Stimulated activated CD8-positive, alpha-beta memory T cell treated with anti-CD3 and anti-CD28 coated beads, Interleukin-7, amount 100 ng/mL, for 4 hours (primary cell): ENCODE measurements around the gene PNMA6E.

ENCODE experiments used
- DNase-seq, 2 donors: peaks; one replicate each; pipeline ENCODE4 v3.0.0-alpha.2; 2020; ENCODE audit warnings: low read depth in 2 of 2

Gene PNMA6E

DNA sequence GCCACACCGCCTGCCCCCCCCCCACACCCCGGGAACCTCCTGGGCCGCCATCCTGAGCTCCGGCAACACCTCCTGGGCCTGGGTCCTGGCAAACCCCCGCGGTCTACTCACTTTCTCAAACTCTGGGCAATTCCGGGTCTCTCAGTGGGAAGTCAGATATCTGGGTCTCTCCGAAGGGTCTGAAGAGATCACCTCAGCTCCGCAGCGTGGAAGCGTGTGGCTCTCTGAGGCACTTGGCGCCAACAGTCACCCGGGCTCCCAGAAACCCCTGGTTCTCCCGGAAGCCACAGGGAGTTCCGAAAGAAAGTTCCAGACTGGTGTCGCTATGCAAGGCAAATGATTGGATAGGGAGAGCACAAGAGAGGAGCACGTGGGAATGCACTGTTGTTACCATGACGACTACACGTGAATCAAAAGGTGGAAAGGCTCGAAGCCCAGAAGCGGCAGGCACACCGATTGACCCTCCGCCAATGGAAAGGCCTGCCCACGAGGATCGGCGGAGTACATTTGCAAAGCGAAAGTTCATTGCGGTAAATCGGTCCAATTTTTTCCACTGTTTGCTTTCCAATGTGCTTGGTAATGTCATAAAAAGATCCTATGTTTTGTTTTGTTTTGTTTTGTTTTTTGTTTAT lies at the start of gene PNMA6E:
TSS of gene PNMA6E (minus strand) at position 218 of the 632 bp plus-strand sequence. CDS start 2,501 bp downstream, outside the sequence.
- DNase-seq = no peak

DNA sequence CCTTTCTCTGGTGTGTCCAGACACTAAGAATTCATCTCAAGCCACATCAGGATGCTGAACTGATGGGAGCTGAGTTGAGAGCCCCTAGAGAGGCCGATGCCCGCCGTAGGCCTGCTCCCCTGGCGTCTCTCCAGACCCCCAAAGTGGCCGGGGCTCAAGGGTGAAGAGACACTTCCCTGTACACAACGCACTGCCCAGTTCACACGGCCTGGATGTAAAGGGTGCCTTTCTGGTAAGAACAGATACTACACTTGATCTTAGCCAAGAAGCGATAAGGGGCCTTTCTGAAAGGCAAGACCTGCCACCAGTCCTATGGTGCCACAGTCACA lies 49.8 kb upstream of the PNMA6E start:
- DNase-seq = no peak

DNA sequence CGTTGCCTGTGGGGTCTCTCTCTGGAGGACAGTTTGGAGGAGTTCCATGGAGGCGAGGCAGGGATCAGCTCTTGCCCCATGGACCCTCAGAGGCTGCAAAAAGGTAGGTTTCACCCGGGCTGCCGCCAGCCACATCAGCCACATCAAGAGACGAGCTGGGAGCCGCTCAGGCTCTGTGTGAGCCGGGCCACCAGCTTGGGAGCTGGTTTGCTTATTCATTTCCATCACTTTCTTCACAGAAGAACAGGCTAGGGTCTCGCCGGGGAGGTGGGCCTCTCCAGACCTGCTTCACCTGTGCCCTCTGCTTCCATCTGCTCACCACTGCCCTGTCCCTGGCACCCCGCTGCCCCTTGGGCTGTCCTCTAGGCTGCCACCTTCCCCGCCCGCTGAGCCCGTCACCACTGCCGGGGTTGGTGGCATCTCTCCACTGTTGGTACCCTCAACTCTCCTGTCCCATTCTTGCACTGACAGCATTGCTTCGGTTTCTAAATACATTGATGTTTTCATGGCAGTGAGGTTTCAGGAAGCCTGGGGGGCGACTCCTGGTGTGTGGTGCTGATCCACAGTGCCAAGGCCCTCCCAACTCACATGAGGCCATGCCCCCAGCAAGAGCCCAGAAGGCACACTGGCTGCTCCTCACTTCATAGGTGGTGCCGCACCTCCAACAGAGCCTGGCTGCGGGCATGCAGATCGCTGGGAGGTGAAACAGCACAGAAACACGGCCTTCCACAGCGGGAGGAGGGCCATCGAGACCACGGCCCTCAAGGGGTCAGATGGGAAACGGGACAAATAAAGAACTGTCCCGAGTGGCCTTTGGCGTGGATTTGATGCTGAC lies 49.2 kb upstream of the PNMA6E start:
- DNase-seq = no peak

GRCh38 chrX:153449368-153450113 lies 48.4 kb upstream of the PNMA6E start:
- no peak for DNase-seq

DNA sequence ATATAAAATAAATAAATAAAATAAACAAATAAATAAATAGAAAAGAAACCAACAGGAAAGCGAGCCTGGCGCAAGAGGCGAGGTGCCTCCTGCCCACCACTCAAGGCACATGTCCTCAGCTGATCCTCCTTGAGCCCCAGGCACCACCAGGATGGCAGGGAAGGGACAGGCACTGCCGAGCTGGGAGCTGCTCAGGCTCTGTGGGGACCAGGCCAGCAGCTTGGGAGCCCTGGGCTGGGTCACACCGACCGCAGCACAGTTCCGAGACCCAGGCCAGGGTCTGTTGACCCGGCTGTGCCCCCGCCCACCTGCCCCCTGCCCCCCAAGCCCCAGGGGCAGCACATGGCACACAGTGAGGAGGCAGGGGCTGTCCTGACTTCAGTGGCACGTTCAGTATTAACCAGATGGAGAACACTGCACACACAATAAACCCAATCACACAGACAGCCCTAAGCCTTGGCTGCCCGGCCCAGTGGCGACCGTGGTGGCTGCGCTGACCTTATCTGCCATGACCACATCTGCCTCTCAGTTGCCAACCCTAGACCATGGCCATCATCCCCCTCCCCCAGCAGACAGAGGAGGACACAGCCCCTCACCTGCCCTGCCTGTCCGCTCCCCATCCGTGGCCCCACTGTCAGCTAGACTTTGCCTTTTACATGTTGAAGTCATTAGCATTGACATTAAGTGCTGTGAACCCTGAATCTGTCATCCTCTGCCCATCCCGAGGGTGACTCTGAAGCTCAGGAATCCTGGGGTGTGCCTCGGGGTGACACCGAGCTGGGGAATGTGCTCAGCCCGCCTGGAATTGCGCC lies 47.6 kb upstream of the PNMA6E start:
- no peak for DNase-seq

GRCh38 chrX:153447581-153447960 lies 46.4 kb upstream of the PNMA6E start:
- DNase-seq = no peak

DNA sequence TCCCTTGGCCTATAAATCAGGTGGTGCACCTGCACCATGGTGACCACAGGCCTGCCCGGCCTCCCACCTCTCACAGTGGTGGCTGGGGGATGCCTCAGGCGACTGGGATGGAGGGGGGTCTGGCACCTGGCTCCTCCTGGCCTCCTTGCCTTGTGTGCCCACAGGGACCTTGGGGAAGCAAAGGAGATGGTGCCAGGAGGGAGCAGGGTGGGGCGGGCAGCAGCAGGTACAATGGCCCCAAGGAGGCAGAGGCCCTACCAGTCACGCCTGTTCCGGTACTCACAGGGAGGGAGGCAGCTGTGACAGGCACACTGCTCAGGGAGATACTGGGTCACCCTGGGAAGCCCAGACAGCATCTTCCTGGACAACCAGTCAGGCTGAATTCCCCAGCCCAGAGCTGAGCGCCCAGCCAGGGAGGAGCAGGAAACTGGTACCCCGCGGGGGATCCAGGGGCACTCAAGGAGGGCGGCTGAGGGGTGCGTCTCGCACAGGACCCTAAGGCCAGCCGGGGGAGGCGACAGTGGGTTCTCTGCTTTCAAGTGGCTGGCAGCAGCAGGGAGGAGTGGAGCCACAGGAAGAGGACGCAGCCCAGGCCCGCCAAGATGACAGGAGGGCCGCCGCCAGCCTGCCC lies 45.9 kb upstream of the PNMA6E start:
- no peak for DNase-seq

DNA sequence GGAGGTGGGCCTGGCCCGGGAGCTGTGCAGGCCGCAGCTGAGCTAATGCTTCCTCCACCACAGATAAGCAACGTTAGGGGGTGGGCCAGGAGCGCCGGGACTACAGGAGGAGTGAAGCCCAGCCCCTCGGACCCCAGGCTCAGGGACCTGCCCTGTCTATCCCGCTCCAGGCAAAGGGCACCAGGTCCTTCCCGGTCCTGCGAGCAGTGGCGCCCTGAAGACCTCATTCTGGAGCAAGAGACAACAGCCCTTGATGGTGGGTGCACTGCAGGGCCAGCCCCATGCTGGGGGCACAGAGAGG lies 45.4 kb upstream of the PNMA6E start:
- no peak for DNase-seq

DNA sequence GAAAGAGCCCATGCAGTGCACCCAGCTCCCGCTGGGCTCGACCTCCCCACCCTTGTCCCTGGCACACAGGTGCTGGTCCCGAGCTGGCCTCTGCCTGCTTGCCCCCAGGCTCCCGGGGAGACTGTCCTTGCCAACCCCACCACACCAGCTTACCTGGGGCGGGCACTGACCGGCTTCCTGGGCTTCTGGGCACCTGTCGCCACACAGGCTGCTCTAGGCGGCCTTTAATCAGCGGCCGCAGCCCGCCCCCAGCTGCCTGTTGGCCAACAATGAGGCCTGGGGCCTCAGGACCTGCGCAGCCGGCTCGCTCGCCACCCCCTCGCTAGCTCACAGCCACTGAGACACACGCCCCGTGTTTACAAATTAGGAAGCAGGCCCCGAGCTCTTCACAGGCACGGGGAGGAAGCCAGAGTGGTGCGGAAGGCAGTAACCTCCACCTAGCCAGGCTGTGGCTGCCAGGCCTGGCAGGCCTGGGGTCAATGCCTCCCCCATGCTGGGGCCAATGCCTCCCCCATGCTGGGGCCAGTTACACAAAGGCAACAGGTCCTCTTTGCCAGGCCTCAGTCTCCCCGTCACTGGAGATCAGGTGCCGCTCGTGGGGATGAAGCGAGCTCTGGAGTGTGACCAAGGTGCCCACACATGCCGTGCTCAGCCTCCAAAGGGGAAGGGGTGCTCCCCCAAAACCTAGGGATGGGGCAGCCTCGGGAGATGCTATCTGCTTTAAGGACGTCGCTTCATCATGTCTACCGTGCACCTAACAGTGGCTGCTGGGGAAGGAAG lies 44.9 kb upstream of the PNMA6E start, which contains the start of gene TREX2:
TSS of gene TREX2 (minus strand) at position 201 of the 780 bp plus-strand sequence. CDS start 626 bp downstream, outside the sequence.
- DNase-seq = no peak

DNA sequence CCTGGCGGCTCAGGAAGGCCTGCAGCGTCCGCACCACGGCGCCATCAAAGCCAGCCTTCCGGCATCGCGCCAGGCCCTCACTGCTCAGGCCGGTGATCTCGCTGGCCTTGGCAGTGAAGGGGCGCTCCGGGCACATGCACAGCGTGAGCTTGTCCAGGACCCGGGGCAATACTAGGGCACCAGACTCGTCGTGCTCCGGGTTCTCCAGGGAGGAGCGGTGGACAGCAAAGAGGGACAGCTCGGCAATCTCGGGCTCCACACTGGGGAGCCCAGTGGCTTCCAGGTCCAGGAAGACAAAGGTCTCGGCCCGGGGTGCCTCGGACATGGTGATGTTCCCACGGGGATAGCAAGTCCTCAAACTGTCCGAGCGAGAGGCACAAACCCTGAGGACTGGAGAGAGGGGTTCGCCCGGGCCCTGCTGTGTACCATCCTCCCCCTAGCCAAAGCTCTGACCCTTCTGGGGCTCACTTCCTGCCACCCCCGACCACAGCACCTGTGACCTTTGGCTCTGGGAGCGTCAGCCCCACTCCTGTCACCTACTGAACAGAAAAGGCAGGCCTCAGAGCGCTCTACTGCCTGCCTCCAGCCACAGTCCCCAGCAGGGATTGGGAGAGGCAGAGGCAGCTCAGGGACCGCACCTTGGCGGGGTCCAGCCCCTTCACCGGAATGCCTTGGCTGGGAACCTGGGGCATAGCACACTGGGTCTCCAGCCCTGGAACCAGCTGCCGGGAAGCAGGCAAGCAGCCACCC lies 44.1 kb upstream of the PNMA6E start:
- no peak for DNase-seq

- DNase-seq = no peak
These were observed 43.3 kb upstream of the PNMA6E start for GRCh38 chrX:153444333-153445011.

- DNase-seq = no peak
These were observed 42.6 kb upstream of the PNMA6E start for GRCh38 chrX:153443476-153444332.

- DNase-seq = no peak
These were observed 41.3 kb upstream of the PNMA6E start for GRCh38 chrX:153442463-153442862.

- DNase-seq = no peak
These were observed 40.8 kb upstream of the PNMA6E start for GRCh38 chrX:153441981-153442380.

GRCh38 chrX:153441296-153441695 lies 40.1 kb upstream of the PNMA6E start:
- DNase-seq = no peak

DNA sequence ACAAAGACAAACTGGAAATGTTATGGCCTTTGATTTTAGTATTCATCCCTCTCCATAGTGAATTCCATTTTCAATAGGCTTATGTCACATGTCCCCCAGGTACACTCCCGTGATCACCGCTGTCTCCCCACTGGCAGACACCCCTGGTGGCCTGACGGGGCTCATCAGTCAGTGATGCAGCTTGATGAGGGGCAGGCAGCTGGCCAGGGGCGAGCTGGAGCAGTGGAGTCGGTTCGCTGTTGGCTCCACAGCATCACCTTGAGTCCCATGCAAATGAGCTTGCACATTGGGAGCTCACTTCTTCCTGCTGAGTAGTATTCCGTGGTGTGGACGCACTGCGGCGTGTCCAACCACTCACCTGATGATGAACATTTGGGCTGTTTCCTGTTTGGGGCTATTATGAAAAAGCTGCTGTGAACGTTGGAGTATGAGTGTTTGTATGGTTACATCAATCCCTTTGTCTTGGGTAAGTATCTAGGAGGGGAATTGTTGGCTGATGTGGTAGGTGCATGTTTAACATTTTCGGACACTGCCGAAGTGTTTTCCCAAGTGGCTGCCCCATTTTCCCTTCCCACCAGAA lies 39.5 kb upstream of the PNMA6E start:
- no peak for DNase-seq

GRCh38 chrX:153439977-153440376 lies 38.8 kb upstream of the PNMA6E start:
- no peak for DNase-seq

DNA sequence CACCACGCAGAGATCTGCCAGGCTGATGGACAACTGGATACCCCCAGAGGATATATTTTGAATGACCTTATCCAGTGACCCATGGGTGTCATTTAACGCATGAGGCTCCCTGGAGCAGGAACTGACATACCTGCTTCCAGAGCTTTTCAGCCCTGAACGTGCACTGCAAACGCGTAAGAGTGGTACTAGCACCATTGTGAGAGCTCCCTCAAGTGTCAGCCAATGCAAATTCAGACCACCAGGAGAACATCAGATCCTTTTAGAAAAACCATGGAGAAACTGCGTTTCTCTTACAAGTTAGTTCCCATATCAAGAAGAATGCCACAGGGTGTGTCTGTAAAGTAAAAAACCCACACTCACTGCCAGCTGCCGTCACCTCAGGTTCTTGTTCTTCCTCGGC lies 37.4 kb upstream of the PNMA6E start:
- DNase-seq = no peak
